Right lobe of liver (tissue), 6 donors: Measurements from ENCODE around the gene CLPTM1L. TPM values are rescaled to one million over a fixed set of nuclear protein-coding genes. Genes with fewer than 3 reads are reported as not detected.

ENCODE experiments used
- ATAC-seq, 4 donors: fragments of 200-7000 bp; cut with Tn5 transposase; one replicate each; pipeline ENCODE4 v1.9.1; 2020; ENCODE audit warnings: mild to moderate bottlenecking in 4 of 4, moderate library complexity in 4 of 4
- DNase-seq, 3 donors: peaks; one replicate each; pipeline ENCODE4 v3.0.0-alpha.2; 2020
- H3K27ac ChIP-seq, 3 donors: fragments of 200-600 bp; one replicate each; pipeline ENCODE4 v1.8.0; 2022
- H3K27me3 ChIP-seq, 2 donors: fragments of 200-600 bp; one replicate each; pipeline ENCODE4 v1.8.0; 2022
- H3K36me3 ChIP-seq, 4 donors: fragments of 200-600 bp; sonication (generic) in 1 of 4; one replicate each; pipeline versions ENCODE4 v1.5.1 to v1.8.0; 2017 to 2022; ENCODE audit warnings: control low read depth in 1 of 4
- H3K4me1 ChIP-seq, 4 donors: fragments of 200-600 bp; sonication (generic) in 1 of 4; one replicate each; pipeline versions ENCODE4 v1.5.1 to v1.8.0; 2017 to 2022; ENCODE audit warnings: control low read depth in 1 of 4
- H3K4me3 ChIP-seq, 3 donors: fragments of 200-600 bp; one replicate each; pipeline ENCODE4 v1.8.0; 2022
- H3K9me3 ChIP-seq, 4 donors: fragments of 200-600 bp; sonication (generic) in 1 of 4; one replicate each; pipeline versions ENCODE4 v1.5.1 to v1.8.0; 2017 to 2022; ENCODE audit warnings: control low read depth in 1 of 4
- POLR2A ChIP-seq: fragments of 450-650 bp; IDR thresholded peaks from one replicate; pipeline ENCODE4 v1.6.1; 2017; ENCODE audit warnings: antibody characterized with exemption, mild to moderate bottlenecking
- whole genome bisulfite sequencing: methylation state at CpG from one replicate; pipeline ENCODE4 v1.1.6; 2018; ENCODE audit warnings: low coverage, low lambda C conversion rate; ENCODE audit not compliant: insufficient coverage; ENCODE audit errors: missing lambda C conversion rate; 5-methylcytosine and 5-hydroxymethylcytosine counted together
- intact Hi-C, 2 donors: fragments of 100-400 bp; cut with DNase I; formaldehyde crosslinking; loops; one replicate each; pipeline versions ENCODE4 v1.11.2 to v1.14.1; 2022
- long read RNA-seq: library from polyadenylated mRNA; unstranded; transcript quantifications from one replicate; pipeline ENCODE4 v2.0.0, GENCODE V29; 2019
- total RNA-seq, 6 experiments: library from RNA; depleted of rRNA in 2 of 6; stranded (reverse); fragments of >200 nt in 2 of 6; fragmentation: NEBNext Ultra II Directional in 3 of 6; extraction: Animal tissue kit (Norgen Biotek cat#: 25700) in 3 of 6; gene quantifications; one replicate each; pipeline versions ENCODE4 v1.1.0 to v1.2.4, GENCODE V29; 2016 to 2023
- TF ChIP-seq, protein P1 (sequence below), 4 donors: fragments of 200-600 bp in 3 of 4; fragments of 450-650 bp in 1 of 4; IDR thresholded peaks; one replicate each; pipeline versions ENCODE4 v1.5.1 to v1.8.0; 2016 to 2022; ENCODE audit warnings: antibody characterized with exemption in 4 of 4, mild to moderate bottlenecking in 2 of 4
- donor health status: DM: no; HTN: yes; CAD: no.
- donor health status: DM: no; HTN: no; CAD: no.
- donor health status: DM: no; HTN: no; CAD: no.
- donor health status: DM: no; HTN: yes; CAD: no.
- donor health status: DM: no; HTN: yes; CAD: no.

Gene CLPTM1L, protein sequence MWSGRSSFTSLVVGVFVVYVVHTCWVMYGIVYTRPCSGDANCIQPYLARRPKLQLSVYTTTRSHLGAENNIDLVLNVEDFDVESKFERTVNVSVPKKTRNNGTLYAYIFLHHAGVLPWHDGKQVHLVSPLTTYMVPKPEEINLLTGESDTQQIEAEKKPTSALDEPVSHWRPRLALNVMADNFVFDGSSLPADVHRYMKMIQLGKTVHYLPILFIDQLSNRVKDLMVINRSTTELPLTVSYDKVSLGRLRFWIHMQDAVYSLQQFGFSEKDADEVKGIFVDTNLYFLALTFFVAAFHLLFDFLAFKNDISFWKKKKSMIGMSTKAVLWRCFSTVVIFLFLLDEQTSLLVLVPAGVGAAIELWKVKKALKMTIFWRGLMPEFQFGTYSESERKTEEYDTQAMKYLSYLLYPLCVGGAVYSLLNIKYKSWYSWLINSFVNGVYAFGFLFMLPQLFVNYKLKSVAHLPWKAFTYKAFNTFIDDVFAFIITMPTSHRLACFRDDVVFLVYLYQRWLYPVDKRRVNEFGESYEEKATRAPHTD
- 100 to 1,000 TPM in 4 of 6 experiments, 10 to 100 TPM in 2; 63.8 to 155 (median 128) TPM for total RNA-seq
- long read RNA-seq, partial matches to known transcripts, result 7 of 7 reads
- long read RNA-seq, other reads (novel, unspliced or antisense), result 0 of 7 reads

DNA sequence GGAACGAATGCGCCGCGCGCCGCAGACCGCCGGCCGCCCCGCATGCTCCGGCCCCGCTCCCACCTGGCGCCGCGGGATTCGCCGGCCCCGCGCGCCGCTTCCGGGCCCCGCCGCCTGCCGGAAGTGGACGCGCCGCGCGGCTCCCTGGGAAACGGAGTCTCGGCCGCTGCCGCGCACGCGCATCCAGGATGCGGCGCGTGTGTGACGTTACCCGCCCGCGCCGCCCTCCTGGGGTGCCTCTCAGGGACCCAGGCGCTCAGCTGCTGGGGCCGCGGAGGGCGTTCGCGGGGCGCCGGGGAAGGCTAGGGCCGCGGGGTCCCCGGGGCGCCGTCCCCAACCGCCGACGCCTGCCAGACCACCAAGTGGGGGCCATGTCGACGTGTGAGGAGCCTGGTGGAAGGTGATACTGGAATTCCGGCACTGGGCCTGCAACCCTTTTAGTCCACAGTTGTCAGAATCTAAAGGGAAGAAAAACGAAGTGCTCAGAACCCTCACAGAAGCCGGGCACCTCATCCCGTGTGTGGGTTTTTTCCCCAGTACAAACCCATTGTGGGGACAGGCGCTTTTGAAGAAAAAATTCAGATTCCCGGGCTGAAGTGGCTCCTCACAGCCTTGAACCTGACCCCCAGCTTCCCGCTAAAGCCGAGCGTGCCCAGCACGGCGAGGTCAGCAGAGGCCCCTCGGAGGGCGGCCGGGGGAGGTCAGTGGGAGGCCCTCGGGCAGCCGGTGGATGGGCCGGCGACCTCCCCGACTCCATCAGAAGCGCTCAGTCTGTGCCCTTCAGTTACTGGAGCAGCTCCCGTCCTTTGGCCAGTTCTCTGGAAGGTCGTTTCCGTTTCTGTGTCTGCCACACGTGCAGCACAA lies at the start of gene CLPTM1L:
CLPTM1L (minus strand) TSS at position 125 of the 864 bp plus-strand sequence. CDS start 258 bp downstream, outside the sequence.
- Histone ChIP-seq H3K9me3 (no peaks in the 10 kb centered on the region), H3K36me3 (peaks cover 0 to 18% (median 14%) of the 10 kb centered on the region in 4 donors), H3K4me3 (peak within 1 kb of the TSS; percentile 96 to 99 (median 97)), H3K27me3 (no peaks in the 10 kb centered on the region), H3K4me1 (peaks cover 0 to 22% (median 8%) of the 10 kb centered on the region in 4 donors), H3K27ac (peak within 1 kb of the TSS; percentile 73 to 83 (median 82))
- TF ChIP-seq, protein P1, sequence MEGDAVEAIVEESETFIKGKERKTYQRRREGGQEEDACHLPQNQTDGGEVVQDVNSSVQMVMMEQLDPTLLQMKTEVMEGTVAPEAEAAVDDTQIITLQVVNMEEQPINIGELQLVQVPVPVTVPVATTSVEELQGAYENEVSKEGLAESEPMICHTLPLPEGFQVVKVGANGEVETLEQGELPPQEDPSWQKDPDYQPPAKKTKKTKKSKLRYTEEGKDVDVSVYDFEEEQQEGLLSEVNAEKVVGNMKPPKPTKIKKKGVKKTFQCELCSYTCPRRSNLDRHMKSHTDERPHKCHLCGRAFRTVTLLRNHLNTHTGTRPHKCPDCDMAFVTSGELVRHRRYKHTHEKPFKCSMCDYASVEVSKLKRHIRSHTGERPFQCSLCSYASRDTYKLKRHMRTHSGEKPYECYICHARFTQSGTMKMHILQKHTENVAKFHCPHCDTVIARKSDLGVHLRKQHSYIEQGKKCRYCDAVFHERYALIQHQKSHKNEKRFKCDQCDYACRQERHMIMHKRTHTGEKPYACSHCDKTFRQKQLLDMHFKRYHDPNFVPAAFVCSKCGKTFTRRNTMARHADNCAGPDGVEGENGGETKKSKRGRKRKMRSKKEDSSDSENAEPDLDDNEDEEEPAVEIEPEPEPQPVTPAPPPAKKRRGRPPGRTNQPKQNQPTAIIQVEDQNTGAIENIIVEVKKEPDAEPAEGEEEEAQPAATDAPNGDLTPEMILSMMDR (IDR thresholded peaks at IDR 0.05), result peak in 2 of 4 donors; percentile 19 to 31
- peak; percentile 82 for TF ChIP-seq POLR2A
- under 1% methylated on average over 15 of the region's 87 CpGs for WGBS
- intact Hi-C loops, result no loop called here
- DNase-seq (peak; percentile 86 to 89 (median 88)), ATAC-seq (peak; percentile 86 to 94 (median 90))

DNA sequence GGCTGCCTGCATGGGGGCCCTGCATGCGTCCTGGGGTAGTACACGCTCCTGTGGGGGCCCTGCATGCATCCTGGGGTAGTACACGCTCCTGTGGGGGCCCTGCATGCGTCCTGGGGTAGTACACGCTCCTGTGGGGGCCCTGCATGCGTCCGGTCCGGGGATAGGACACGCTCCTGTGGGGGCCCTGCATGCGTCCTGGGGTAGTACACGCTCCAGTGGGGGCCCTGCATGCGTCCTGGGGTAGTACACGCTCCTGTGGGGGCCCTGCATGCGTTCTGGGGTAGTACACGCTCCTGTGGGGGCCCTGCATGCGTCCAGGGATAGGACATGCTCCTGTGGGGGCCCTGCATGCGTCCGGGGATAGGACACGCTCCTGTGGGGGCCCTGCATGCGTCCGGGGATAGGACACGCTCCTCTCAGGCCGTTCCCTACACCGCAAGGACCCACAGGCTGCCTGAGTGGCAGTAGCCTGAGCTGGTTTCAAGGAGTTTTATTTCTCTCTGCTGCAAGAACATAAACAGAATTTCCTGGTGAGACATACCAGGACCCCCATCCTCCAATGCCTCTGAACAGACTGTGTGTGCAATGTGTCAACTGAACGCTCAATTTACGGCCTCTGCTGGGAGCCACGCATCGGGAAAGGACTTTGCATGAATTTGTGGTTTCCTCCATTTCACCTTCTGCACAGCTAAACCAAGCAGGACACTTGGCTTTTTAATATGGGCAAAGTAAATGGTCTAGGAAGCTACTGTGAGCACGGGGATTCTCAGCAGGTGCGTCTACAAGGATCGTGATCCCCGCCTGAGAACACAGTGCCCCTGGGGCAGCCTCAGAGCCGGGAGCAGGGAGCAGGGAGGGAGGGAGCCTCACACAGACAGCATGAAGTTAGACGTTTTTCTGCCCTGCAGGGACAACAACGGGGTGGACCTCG lies 48.9 kb upstream of the CLPTM1L start:
- H3K27me3 ChIP-seq, result no peaks in the 10 kb centered on the region
- no peaks in the 10 kb centered on the region for H3K9me3 ChIP-seq
- no peak for ATAC-seq

DNA sequence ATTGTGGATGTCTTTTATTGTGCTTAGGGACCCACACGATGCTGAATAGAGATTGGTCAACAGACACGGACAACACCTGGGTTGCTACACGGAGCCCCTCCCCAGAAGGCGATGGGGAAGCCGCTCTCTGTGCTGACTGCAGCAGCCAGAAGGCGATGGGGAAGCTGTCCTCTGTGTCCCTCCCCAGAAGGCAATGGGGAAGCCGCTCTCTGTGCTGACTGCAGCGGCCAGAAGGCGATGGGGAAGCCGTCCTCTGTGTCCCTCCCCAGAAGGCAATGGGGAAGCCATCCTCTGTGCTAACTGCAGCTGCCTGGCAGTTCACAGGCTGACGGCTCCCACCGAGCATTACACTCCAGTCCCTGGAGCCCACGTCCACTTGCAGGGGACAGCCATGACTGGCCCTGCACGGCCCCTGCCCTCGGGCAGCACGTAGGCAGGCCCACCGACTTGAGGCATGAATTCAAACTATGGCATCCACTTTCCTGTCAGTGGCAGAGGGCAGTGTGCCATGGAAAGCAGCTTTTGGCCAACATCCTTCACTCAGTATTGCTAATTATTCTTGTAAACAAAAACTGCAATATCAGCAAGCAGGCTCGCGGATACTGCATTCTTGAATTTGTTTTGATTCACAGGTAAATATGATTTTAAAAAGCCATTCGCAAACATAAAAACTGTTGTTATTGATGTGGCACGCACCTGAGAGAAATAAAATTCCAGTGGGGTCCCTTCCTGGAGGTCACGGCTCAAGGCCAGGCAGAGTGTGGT lies 48.1 kb upstream of the CLPTM1L start:
- intact Hi-C loops, result no loop called here
- no peaks in the 10 kb centered on the region for H3K9me3 ChIP-seq

More for the DNA sequence above, 48.9 kb upstream of the CLPTM1L start:
- Histone ChIP-seq H3K36me3 (no peaks in the 10 kb centered on the region), H3K27ac (no peak overlapping the region), H3K4me3 (no peak overlapping the region), H3K4me1 (no peaks in the 10 kb centered on the region)
- intact Hi-C loops, result no loop called here
- DNase-seq, result peak in 1 of 3 donors; percentile 34
- no peak for TF ChIP-seq POLR2A
- TF ChIP-seq, protein P1 (IDR thresholded peaks at IDR 0.05), result no peak
- 40% methylated on average over 22 of the region's 36 CpGs for WGBS

More for the DNA sequence above, 48.1 kb upstream of the CLPTM1L start:
- Histone ChIP-seq H3K27me3 (no peaks in the 10 kb centered on the region), H3K4me3 (no peak overlapping the region), H3K27ac (no peak overlapping the region), H3K36me3 (no peaks in the 10 kb centered on the region), H3K4me1 (no peaks in the 10 kb centered on the region)
- 56% methylated on average over 5 of the region's 22 CpGs for WGBS
- ATAC-seq, result peak; percentile 40 to 68 (median 47)
- TF ChIP-seq POLR2A, result no peak
- TF ChIP-seq, protein P1 (IDR thresholded peaks at IDR 0.05), result no peak
- peak in 1 of 3 donors; percentile 35 for DNase-seq
